CD4-positive, alpha-beta T cell treated with Interleukin-6 for 4 hours (primary cell): ENCODE results near the gene HCN3.
"Not testable (repeated sequence)": the region's sequence is repeated elsewhere in the genome, so short reads cannot be mapped to it uniquely, and the experiment has no call there.

Source experiments
- DNase-seq: peaks from one replicate; pipeline ENCODE4 v3.0.0-alpha.2; 2020; ENCODE audit warnings: mixed read lengths

HCN3 gene

GRCh38 chr1:155285631-155286044 is 8.4 kb downstream of the HCN3 start:
- DNase-seq, result no peak

GRCh38 chr1:155286544-155286943 is 9.3 kb downstream of the HCN3 start:
- no peak for DNase-seq

- no peak for DNase-seq
Observed at GRCh38 chr1:155287987-155288543, 10.8 kb downstream of the HCN3 start.

GRCh38 chr1:155291006-155291405 is 13.7 kb downstream of the HCN3 start:
- not testable (repeated sequence) for DNase-seq

GRCh38 chr1:155293086-155293749 is 16.0 kb downstream of the HCN3 start:
- DNase-seq, result no peak

- no peak for DNase-seq
Observed at GRCh38 chr1:155294520-155295182, 17.4 kb downstream of the HCN3 start.

- DNase-seq, result no peak
Observed at GRCh38 chr1:155295183-155295941, 18.1 kb downstream of the HCN3 start.

- DNase-seq, result no peak
Observed at GRCh38 chr1:155295942-155296267, 18.6 kb downstream of the HCN3 start.

GRCh38 chr1:155296661-155297060 is 19.4 kb downstream of the HCN3 start:
- no peak for DNase-seq

GRCh38 chr1:155297384-155297783 is 20.1 kb downstream of the HCN3 start:
- no peak for DNase-seq

GRCh38 chr1:155300024-155300423 is 22.8 kb downstream of the HCN3 start:
- no peak for DNase-seq

- DNase-seq, result no peak
Observed at GRCh38 chr1:155300553-155301329, 23.5 kb downstream of the HCN3 start.

GRCh38 chr1:155301342-155301841 is 24.1 kb downstream of the HCN3 start, which contains the start of gene PKLR:
Gene PKLR, minus strand, starts transcription at chr1:155301438. Its CDS starts 43 bp downstream, at chr1:155301395.
- no peak for DNase-seq

- no peak for DNase-seq
Observed at GRCh38 chr1:155304558-155305063, 27.3 kb downstream of the HCN3 start.

GRCh38 chr1:155305881-155306391 is 28.7 kb downstream of the HCN3 start:
- DNase-seq, result no peak

- DNase-seq, result no peak
Observed at GRCh38 chr1:155307247-155307740, 30.0 kb downstream of the HCN3 start.

GRCh38 chr1:155308493-155309422 is 31.5 kb downstream of the HCN3 start, which contains the start of gene FDPS:
Gene FDPS, plus strand, starts transcription at chr1:155308866. Its CDS starts 924 bp downstream, at chr1:155309790.
- DNase-seq, result peak; percentile 97

GRCh38 chr1:155309423-155310021 is 32.3 kb downstream of the HCN3 start:
- DNase-seq, result no peak

- DNase-seq, result no peak
Observed at GRCh38 chr1:155313261-155313660, 36.0 kb downstream of the HCN3 start.

- DNase-seq, result no peak
Observed at GRCh38 chr1:155316922-155317321, 39.7 kb downstream of the HCN3 start.
